MM.1S (cell line): ENCODE data around the gene HOXD4.

Experiments
- EZH2 ChIP-seq: fragments of 300-600 bp; sonication (generic); optimal IDR thresholded peaks from 2 replicates; pipeline ENCODE3; 2017; ENCODE audit warnings: low read depth, mild to moderate bottlenecking, antibody characterized with exemption, low read length, mixed read lengths
- TF ChIP-seq, protein P1 (sequence below): fragments of 300-600 bp; sonication (generic); IDR thresholded peaks from 2 replicates; pipeline ENCODE4 v1.5.1; 2016; ENCODE audit warnings: antibody characterized with exemption, low read length, mixed read lengths

DNA sequence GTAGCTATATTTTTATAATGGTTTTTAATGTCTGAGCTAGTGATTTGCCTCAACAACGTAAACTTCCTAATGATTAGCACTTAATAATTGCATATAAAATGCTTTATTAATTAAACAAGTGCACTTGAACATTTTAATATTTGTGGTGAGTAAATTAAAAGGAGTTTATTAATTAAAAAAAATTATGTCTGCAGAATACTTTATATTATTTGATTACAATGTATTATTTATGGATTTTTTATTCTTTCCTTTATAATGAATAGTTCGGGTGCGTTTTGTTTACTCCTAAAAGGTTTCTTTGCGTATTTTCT, 19.5 kb upstream of the HOXD4 start:
- TF ChIP-seq EZH2 = no peak
- TF ChIP-seq, protein P1, sequence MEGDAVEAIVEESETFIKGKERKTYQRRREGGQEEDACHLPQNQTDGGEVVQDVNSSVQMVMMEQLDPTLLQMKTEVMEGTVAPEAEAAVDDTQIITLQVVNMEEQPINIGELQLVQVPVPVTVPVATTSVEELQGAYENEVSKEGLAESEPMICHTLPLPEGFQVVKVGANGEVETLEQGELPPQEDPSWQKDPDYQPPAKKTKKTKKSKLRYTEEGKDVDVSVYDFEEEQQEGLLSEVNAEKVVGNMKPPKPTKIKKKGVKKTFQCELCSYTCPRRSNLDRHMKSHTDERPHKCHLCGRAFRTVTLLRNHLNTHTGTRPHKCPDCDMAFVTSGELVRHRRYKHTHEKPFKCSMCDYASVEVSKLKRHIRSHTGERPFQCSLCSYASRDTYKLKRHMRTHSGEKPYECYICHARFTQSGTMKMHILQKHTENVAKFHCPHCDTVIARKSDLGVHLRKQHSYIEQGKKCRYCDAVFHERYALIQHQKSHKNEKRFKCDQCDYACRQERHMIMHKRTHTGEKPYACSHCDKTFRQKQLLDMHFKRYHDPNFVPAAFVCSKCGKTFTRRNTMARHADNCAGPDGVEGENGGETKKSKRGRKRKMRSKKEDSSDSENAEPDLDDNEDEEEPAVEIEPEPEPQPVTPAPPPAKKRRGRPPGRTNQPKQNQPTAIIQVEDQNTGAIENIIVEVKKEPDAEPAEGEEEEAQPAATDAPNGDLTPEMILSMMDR = no peak
